Measurements from ENCODE around the gene TRNP1. TPM values are rescaled to one million over a fixed set of nuclear protein-coding genes. Genes with fewer than 3 reads are reported as not detected.

TRNP1 gene
- polyA plus RNA-seq, 1 donor (not counting 4 experiments of a cell fraction or from before 2014, with no cell fraction given) = 164 TPM

GRCh38 chr1:27000817-27001460, 7.4 kb downstream of the TRNP1 start:
- H3K9me1 ChIP-seq (ENCODE audit: control insufficient read depth, extremely low read depth, insufficient read depth, low read length) = peaks cover 2% of the 10 kb centered on the region
- peaks cover 3% of the 10 kb centered on the region for H4K20me1 ChIP-seq (ENCODE audit: control insufficient read depth, extremely low read depth, insufficient read depth, low read length)
- H3K4me2 ChIP-seq (ENCODE audit: control insufficient read depth, extremely low read depth, insufficient read depth, low read depth, low read length) = peak overlapping the region; percentile 29
- peaks cover 10 to 29% of the 10 kb centered on the region in 2 experiments for H3K36me3 ChIP-seq (ENCODE audit: control insufficient read depth in 2 of 2, extremely low read depth in 1 of 2, insufficient read depth in 2 of 2, low read length in 2 of 2)
- peaks cover 76% of the 10 kb centered on the region for H3K4me1 ChIP-seq (ENCODE audit: control insufficient read depth, extremely low read depth, insufficient read depth, low read length)
- H3K9ac ChIP-seq (ENCODE audit: control insufficient read depth, extremely low read depth, insufficient read depth, low read length) = peak overlapping the region; percentile 91
- no peak for TF ChIP-seq CTCF (optimal IDR thresholded peaks at IDR 0.05 in 1 of 3, IDR thresholded peaks at IDR 0.05 in 1 of 3, conservative IDR thresholded peaks at IDR 0.05 in 1 of 3; ENCODE audit: extremely low read depth in 1 of 3, insufficient read depth in 2 of 3, low read length in 3 of 3)
- TF ChIP-seq EZH2 (IDR thresholded peaks at IDR 0.05; ENCODE audit: low read length) = no peak
- peak overlapping the region; percentile 99 for H3K27ac ChIP-seq (ENCODE audit: control insufficient read depth, insufficient read depth, low read length)
- H3K27me3 ChIP-seq (ENCODE audit: control insufficient read depth, extremely low read depth, insufficient read depth, low read length) = no peaks in the 10 kb centered on the region
- FAIRE-seq = peak; percentile 83
- no peak for DNase-seq (ENCODE audit: low read depth, low spot score)
- H3K4me3 ChIP-seq (ENCODE audit: control insufficient read depth in 2 of 3, extremely low read depth in 1 of 3, insufficient read depth in 2 of 3, low read depth in 1 of 3, low read length in 3 of 3) = no peak overlapping the region
- H2AFZ ChIP-seq (ENCODE audit: control insufficient read depth, low read length) = no peak overlapping the region
- dilution Hi-C loops (cut with MboI; ENCODE audit: extremely low pct_ligation_motif_present, low sequenced_read_pairs) = no loop called here
- no peaks in the 10 kb centered on the region for H3K9me3 ChIP-seq (ENCODE audit: control insufficient read depth, low read depth, low read length)
- H3K79me2 ChIP-seq (ENCODE audit: control insufficient read depth, insufficient read depth, low read length) = peaks cover 20% of the 10 kb centered on the region

- Histone ChIP-seq H3K79me2 (ENCODE audit: control insufficient read depth, insufficient read depth, low read length) (peaks cover 20% of the 10 kb centered on the region), H3K9me1 (ENCODE audit: control insufficient read depth, extremely low read depth, insufficient read depth, low read length) (peaks cover 2% of the 10 kb centered on the region), H3K4me2 (ENCODE audit: control insufficient read depth, extremely low read depth, insufficient read depth, low read depth, low read length) (peak overlapping the region; percentile 45), H3K9ac (ENCODE audit: control insufficient read depth, extremely low read depth, insufficient read depth, low read length) (peak overlapping the region; percentile 91), H3K4me1 (ENCODE audit: control insufficient read depth, extremely low read depth, insufficient read depth, low read length) (peaks cover 68% of the 10 kb centered on the region), H3K36me3 (ENCODE audit: control insufficient read depth in 2 of 2, extremely low read depth in 1 of 2, insufficient read depth in 2 of 2, low read length in 2 of 2) (peaks cover 14 to 28% of the 10 kb centered on the region in 2 experiments), H4K20me1 (ENCODE audit: control insufficient read depth, extremely low read depth, insufficient read depth, low read length) (peaks cover 3% of the 10 kb centered on the region), H3K9me3 (ENCODE audit: control insufficient read depth, low read depth, low read length) (no peaks in the 10 kb centered on the region), H3K27ac (ENCODE audit: control insufficient read depth, insufficient read depth, low read length) (peak overlapping the region; percentile 99), H3K4me3 (ENCODE audit: control insufficient read depth in 2 of 3, extremely low read depth in 1 of 3, insufficient read depth in 2 of 3, low read depth in 1 of 3, low read length in 3 of 3) (no peak overlapping the region), H2AFZ (ENCODE audit: control insufficient read depth, low read length) (no peak overlapping the region), H3K27me3 (ENCODE audit: control insufficient read depth, extremely low read depth, insufficient read depth, low read length) (no peaks in the 10 kb centered on the region)
- dilution Hi-C loops (cut with MboI; ENCODE audit: extremely low pct_ligation_motif_present, low sequenced_read_pairs) = no loop called here
- TF ChIP-seq CTCF (optimal IDR thresholded peaks at IDR 0.05 in 1 of 3, IDR thresholded peaks at IDR 0.05 in 1 of 3, conservative IDR thresholded peaks at IDR 0.05 in 1 of 3; ENCODE audit: extremely low read depth in 1 of 3, insufficient read depth in 2 of 3, low read length in 3 of 3) (no peak), EZH2 (IDR thresholded peaks at IDR 0.05; ENCODE audit: low read length) (no peak)
- FAIRE-seq (peak; percentile 96), DNase-seq (ENCODE audit: low read depth, low spot score) (no peak)
These were observed 8.3 kb downstream of the TRNP1 start for GRCh38 chr1:27001570-27002360.

Data from keratinocyte (primary cell).